CD4-positive, alpha-beta T cell (primary cell): Measurements from ENCODE around the gene NANOS3. TPM values are rescaled to one million over a fixed set of nuclear protein-coding genes. Genes with fewer than 3 reads are reported as not detected.

Experiments
- ATAC-seq: fragments of 200-7000 bp; cut with Tn5 transposase; one replicate; pipeline ENCODE4 v1.10.0; 2022; ENCODE audit warnings: mild to moderate bottlenecking; ENCODE audit not compliant: poor library complexity
- CTCF ChIA-PET: fragments of 350-600 bp; sonication (Branson Sonifier 250); formaldehyde crosslinking; loops from one replicate; lab custom pipeline; 2021; ENCODE audit warnings: antibody characterized with exemption, inconsistent platforms; lab: Charles Lee
- POLR2A ChIA-PET: fragments of 350-600 bp; sonication (Branson Sonifier 250); formaldehyde crosslinking; loops from one replicate; lab custom pipeline; 2021; ENCODE audit warnings: antibody characterized with exemption, inconsistent platforms; lab: Charles Lee
- DNase-seq, 14 experiments: peaks; one replicate each; pipeline ENCODE4 v3.0.0-alpha.2; 2013 to 2020; ENCODE audit warnings: mixed read lengths in 2 of 14
- H3K27ac ChIP-seq, 2 donors: one replicate each; pipeline versions ENCODE4 v1.5.1 to v1.7.0; 2013; ENCODE audit warnings: low read length in 2 of 2, low read depth in 1 of 2, mild to moderate bottlenecking in 1 of 2
- H3K27me3 ChIP-seq, 2 experiments: 1 replicate in 1 of 2; 2 replicates in 1 of 2; pipeline versions ENCODE4 v1.6.1 to v1.7.0; 2013; ENCODE audit warnings: low read length in 2 of 2, control low read depth in 1 of 2, mild to moderate bottlenecking in 1 of 2, moderate library complexity in 1 of 2; ENCODE audit not compliant: insufficient read depth in 2 of 2, control insufficient read depth in 1 of 2
- H3K36me3 ChIP-seq: one replicate; pipeline ENCODE4 v1.6.1; 2013; ENCODE audit warnings: low read length, control low read depth; ENCODE audit not compliant: insufficient read depth
- H3K4me1 ChIP-seq: one replicate; pipeline ENCODE4 v1.6.1; 2013; ENCODE audit warnings: low read length, control low read depth; ENCODE audit not compliant: insufficient read depth
- H3K4me3 ChIP-seq: one replicate; pipeline ENCODE4 v1.5.1; 2013; ENCODE audit warnings: mild to moderate bottlenecking, low read length, moderate library complexity
- H3K9me3 ChIP-seq, 2 experiments: 1 replicate in 1 of 2; 2 replicates in 1 of 2; pipeline versions ENCODE4 v1.6.1 to v1.7.0; 2013; ENCODE audit warnings: low read length in 2 of 2, mild to moderate bottlenecking in 2 of 2, control low read depth in 1 of 2, moderate library complexity in 1 of 2; ENCODE audit not compliant: control insufficient read depth in 1 of 2, insufficient read depth in 1 of 2
- H3K27ac Mint-ChIP-seq: one replicate; pipeline ENCODE4 v1.8.0; 2020; ENCODE audit warnings: mixed read lengths
- H3K27me3 Mint-ChIP-seq: one replicate; pipeline ENCODE4 v1.8.0; 2021; ENCODE audit warnings: mixed read lengths
- H3K36me3 Mint-ChIP-seq: one replicate; pipeline ENCODE4 v1.8.0; 2021; ENCODE audit warnings: low read depth, mixed read lengths
- H3K4me1 Mint-ChIP-seq: one replicate; pipeline ENCODE4 v1.8.0; 2021; ENCODE audit warnings: low read depth, mixed read lengths
- H3K4me3 Mint-ChIP-seq: one replicate; pipeline ENCODE4 v1.8.0; 2020; ENCODE audit warnings: mild to moderate bottlenecking, mixed read lengths
- H3K9me3 Mint-ChIP-seq: one replicate; pipeline ENCODE4 v1.8.0; 2020; ENCODE audit warnings: mixed read lengths
- CTCF ChIP-seq: fragments of 200-600 bp; IDR thresholded peaks from one replicate; pipeline ENCODE4 v1.8.0; 2022; ENCODE audit warnings: antibody characterized with exemption, mild to moderate bottlenecking
- intact Hi-C, 2 experiments: fragments of 100-400 bp; cut with DNase I in 1 of 2; cut with micrococcal nuclease in 1 of 2; formaldehyde crosslinking; loops; one replicate each; pipeline versions ENCODE4 v1.15.1 to v1.9.0; 2023 to 2025; cut with DNase I, micrococcal nuclease
- total RNA-seq, 174 experiments: library from RNA in 2 of 174; stranded (reverse) in 2 of 174; gene quantifications; one replicate each; pipeline ENCODE4 v1.2.3 and lab custom pipeline; 2021 to 2026

Gene NANOS3
- total RNA-seq, 2 experiments from 2014 or later = 0.87 TPM; not detected in 1

- Mint-ChIP-seq H3K9me3 (no peaks in the 10 kb centered on the region), H3K36me3 (peaks cover 28% of the 10 kb centered on the region), H3K4me1 (peaks cover 13% of the 10 kb centered on the region), H3K27ac (no peak overlapping the region), H3K4me3 (no peak overlapping the region), H3K27me3 (no peaks in the 10 kb centered on the region)
- no peaks in the 10 kb centered on the region for H3K9me3 ChIP-seq
- intact Hi-C loops = loop anchor here in 1 of 2 experiments (5.0 kb wide), 2 partner anchors 98 to 783 kb away; partner anchors contain the start of genes RFX1 and ZNF333
- POLR2A ChIA-PET = no interaction called here
- no peak for TF ChIP-seq CTCF
- H3K4me3 ChIP-seq = no peak overlapping the region
- ATAC-seq (no peak), DNase-seq (no peak)
- H3K27ac ChIP-seq = no peak overlapping the region
- H3K27me3 ChIP-seq = no peaks in the 10 kb centered on the region
- peaks cover 21% of the 10 kb centered on the region for H3K36me3 ChIP-seq
- CTCF ChIA-PET = no interaction called here
- H3K4me1 ChIP-seq = peaks cover 19% of the 10 kb centered on the region
Measured at GRCh38 chr19:13909430-13909829, 32.5 kb downstream of the NANOS3 start.

- Mint-ChIP-seq H3K27me3 (no peaks in the 10 kb centered on the region), H3K4me3 (no peak overlapping the region), H3K4me1 (no peaks in the 10 kb centered on the region), H3K9me3 (no peaks in the 10 kb centered on the region), H3K36me3 (peaks cover 53% of the 10 kb centered on the region), H3K27ac (no peak overlapping the region)
- Histone ChIP-seq H3K36me3 (peaks cover 46% of the 10 kb centered on the region), H3K9me3 (no peaks in the 10 kb centered on the region), H3K27ac (no peak overlapping the region), H3K4me3 (no peak overlapping the region), H3K4me1 (no peaks in the 10 kb centered on the region), H3K27me3 (no peaks in the 10 kb centered on the region)
- no peak for DNase-seq
- CTCF ChIA-PET = no interaction called here
- no peak for TF ChIP-seq CTCF
- intact Hi-C loops = no loop called here
- no peak for ATAC-seq
- POLR2A ChIA-PET = no interaction called here
Measured at GRCh38 chr19:13913352-13913751, 36.4 kb downstream of the NANOS3 start.

DNA sequence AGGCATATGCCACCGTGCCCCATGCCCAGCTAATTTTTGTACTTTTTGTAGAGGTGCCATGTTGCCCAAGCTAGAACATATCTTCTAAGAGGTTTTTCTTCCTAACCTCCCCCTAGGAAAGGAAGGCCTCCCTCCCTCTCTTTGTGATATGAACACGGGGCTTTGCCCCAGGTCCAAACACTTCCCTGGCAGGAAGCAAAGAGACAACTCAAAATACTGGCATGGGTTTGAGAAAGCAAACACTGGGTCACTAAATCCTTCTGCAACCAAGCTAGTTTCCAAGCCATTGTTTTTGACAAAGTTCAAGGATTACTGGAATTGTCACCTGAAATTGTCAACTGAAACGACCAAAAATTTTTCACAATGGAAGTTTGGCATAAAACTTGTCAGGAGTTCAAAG lies 37.8 kb downstream of the NANOS3 start:
- ChIA-PET POLR2A (no interaction called here), CTCF (no interaction called here)
- intact Hi-C loops = no loop called here
- H3K36me3 Mint-ChIP-seq = peaks cover 56% of the 10 kb centered on the region
- ATAC-seq (no peak), DNase-seq (no peak)
- H3K27ac Mint-ChIP-seq = no peak overlapping the region
- peaks cover 55% of the 10 kb centered on the region for H3K36me3 ChIP-seq
- no peak overlapping the region for H3K4me3 Mint-ChIP-seq
- no peak overlapping the region for H3K4me3 ChIP-seq
- H3K9me3 ChIP-seq = no peaks in the 10 kb centered on the region
- no peak for TF ChIP-seq CTCF
- no peaks in the 10 kb centered on the region for H3K27me3 Mint-ChIP-seq
- H3K27ac ChIP-seq = no peak overlapping the region
- H3K9me3 Mint-ChIP-seq = no peaks in the 10 kb centered on the region
- H3K27me3 ChIP-seq = no peaks in the 10 kb centered on the region
- no peaks in the 10 kb centered on the region for H3K4me1 Mint-ChIP-seq
- H3K4me1 ChIP-seq = no peaks in the 10 kb centered on the region
